Psoas muscle (tissue), 8 donors: Measurements from ENCODE around the gene ZNF600. TPM values are rescaled to one million over a fixed set of nuclear protein-coding genes. Genes with fewer than 3 reads are reported as not detected.
"Not testable (repeated sequence)": the region's sequence is repeated elsewhere in the genome, so short reads cannot be mapped to it uniquely, and the experiment has no call there.

Source experiments
- ATAC-seq, 4 donors: fragments of 200-7000 bp; cut with Tn5 transposase; one replicate each; pipeline ENCODE4 v1.9.1; 2020; ENCODE audit warnings: moderate library complexity in 3 of 4, mild to moderate bottlenecking in 2 of 4
- DNase-seq, 2 donors: peaks; one replicate each; pipeline ENCODE4 v3.0.0-alpha.2; 2020
- H3K27ac ChIP-seq: fragments of 200-600 bp; one replicate; pipeline ENCODE4 v1.8.0; 2022
- H3K27me3 ChIP-seq, 3 donors: fragments of 200-600 bp in 1 of 3; one replicate each; pipeline versions ENCODE4 v1.6.1 to v1.8.0; 2013 to 2022; ENCODE audit warnings: low read length in 2 of 3, mild to moderate bottlenecking in 2 of 3, moderate library complexity in 1 of 3; ENCODE audit not compliant: insufficient read depth in 3 of 3
- H3K36me3 ChIP-seq, 2 donors: fragments of 200-600 bp in 1 of 2; one replicate each; pipeline versions ENCODE4 v1.6.1 to v1.8.0; 2013 to 2022; ENCODE audit warnings: low read depth in 1 of 2, mild to moderate bottlenecking in 1 of 2, moderate library complexity in 1 of 2; ENCODE audit not compliant: insufficient read depth in 1 of 2
- H3K4me1 ChIP-seq: fragments of 200-600 bp; one replicate; pipeline ENCODE4 v1.8.0; 2022
- H3K4me3 ChIP-seq: fragments of 200-600 bp; one replicate; pipeline ENCODE4 v1.8.0; 2022; ENCODE audit warnings: mild to moderate bottlenecking
- H3K9me3 ChIP-seq: fragments of 200-600 bp; one replicate; pipeline ENCODE4 v1.8.0; 2022
- WGBS, 3 donors: extraction: QIAGEN DNeasy Blood & Tissue Kit; methylation state at CpG; one replicate each; pipeline versions ENCODE4 v1.1.6 to v1.1.7; 2013; 5-methylcytosine and 5-hydroxymethylcytosine counted together
- intact Hi-C, 2 donors: fragments of 100-400 bp; cut with DNase I; formaldehyde crosslinking; loops; one replicate each; pipeline versions ENCODE4 v1.11.0 to v1.14.2; 2022
- polyA plus RNA-seq, 3 donors: library from polyadenylated mRNA; stranded (reverse); fragments of 200-250 nt; gene quantifications; one replicate each; pipeline ENCODE4 v1.2.3, GENCODE V29; 2013
- total RNA-seq, 4 donors: library from RNA; stranded (reverse); fragmentation: NEBNext Ultra II Directional in 2 of 4; extraction: Animal tissue kit (Norgen Biotek cat#: 25700) in 2 of 4; gene quantifications; one replicate each; pipeline versions ENCODE4 v1.2.1 to v1.2.4, GENCODE V29; 2021 to 2023
- TF ChIP-seq, protein P1 (sequence below): fragments of 200-600 bp; IDR thresholded peaks from one replicate; pipeline ENCODE4 v1.8.0; 2022; ENCODE audit warnings: antibody characterized with exemption
- donor health status: healthy with polysubstance abuse.
- donor health status: DM: no; HTN: no; CAD: no; lungs with moderate emphysema.
- donor health status: Bipolar disorder and iron deficiency.
- donor health status: healthy.
- donor health status: DM: yes; HTN: yes; CAD: no.
- donor health status: DM: no; HTN: no; CAD: no.
- donor health status: DM: no; HTN: no; CAD: no.
- donor health status: DM: yes; HTN: yes; CAD: no.

The ZNF600 gene
- total and polyA plus RNA-seq, 7 donors = 0.71 to 3.0 (median 1.7) TPM

DNA sequence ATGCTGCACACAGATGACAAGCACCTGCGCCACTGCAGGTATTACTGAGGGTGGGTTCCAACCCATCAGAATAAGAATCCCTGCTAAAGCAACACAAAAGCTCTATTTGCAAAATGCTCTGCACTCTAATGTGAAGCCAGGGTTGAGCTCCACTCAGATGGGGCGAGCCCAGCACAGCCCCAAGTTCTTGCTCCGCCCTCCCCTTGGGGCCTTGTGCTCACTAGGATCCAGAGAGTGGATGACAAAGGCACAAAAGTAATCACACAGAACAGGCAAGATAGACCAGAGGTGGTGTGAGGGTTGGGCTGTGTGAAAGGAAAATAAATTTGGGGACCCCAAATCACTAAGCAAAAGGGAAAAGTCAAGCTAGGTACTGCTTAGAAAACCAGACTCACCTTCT is 43.5 kb downstream of the ZNF600 start:
- Histone ChIP-seq H3K9me3 (no peaks in the 10 kb centered on the region), H3K27me3 (peaks cover 0 to 3% (median 0%) of the 10 kb centered on the region in 3 donors), H3K4me3 (no peak overlapping the region), H3K27ac (no peak overlapping the region), H3K4me1 (no peaks in the 10 kb centered on the region), H3K36me3 (no peaks in the 10 kb centered on the region)
- ATAC-seq = no peak
- DNase-seq = no peak
- 77 to 93% (median 83%) methylated on average over 3 of the region's 3 CpGs for WGBS, 3 donors
- TF ChIP-seq, protein P1, sequence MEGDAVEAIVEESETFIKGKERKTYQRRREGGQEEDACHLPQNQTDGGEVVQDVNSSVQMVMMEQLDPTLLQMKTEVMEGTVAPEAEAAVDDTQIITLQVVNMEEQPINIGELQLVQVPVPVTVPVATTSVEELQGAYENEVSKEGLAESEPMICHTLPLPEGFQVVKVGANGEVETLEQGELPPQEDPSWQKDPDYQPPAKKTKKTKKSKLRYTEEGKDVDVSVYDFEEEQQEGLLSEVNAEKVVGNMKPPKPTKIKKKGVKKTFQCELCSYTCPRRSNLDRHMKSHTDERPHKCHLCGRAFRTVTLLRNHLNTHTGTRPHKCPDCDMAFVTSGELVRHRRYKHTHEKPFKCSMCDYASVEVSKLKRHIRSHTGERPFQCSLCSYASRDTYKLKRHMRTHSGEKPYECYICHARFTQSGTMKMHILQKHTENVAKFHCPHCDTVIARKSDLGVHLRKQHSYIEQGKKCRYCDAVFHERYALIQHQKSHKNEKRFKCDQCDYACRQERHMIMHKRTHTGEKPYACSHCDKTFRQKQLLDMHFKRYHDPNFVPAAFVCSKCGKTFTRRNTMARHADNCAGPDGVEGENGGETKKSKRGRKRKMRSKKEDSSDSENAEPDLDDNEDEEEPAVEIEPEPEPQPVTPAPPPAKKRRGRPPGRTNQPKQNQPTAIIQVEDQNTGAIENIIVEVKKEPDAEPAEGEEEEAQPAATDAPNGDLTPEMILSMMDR = no peak
- intact Hi-C loops = loop anchor here in 1 of 2 donors (10.0 kb wide), 1 partner anchor 498 kb away; no protein-coding TSS in a partner anchor

DNA sequence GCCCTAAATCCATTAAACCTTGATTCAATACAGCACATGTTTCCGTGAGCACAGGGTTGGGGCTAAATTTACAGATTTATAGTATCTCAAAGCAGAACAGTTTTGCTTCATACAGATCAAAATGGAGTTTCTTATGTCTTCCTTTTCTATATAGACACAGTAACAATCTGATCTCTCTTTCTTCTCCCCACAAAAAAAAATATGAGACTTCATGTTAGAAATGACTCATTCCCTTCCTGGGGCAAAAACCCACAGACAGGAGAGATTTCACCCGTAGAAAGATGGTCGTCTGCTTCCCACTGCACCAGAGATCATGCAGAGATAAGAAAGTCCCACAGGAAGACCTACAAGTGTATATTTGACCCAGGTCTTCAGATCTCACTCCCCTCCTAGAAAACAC is 44.1 kb downstream of the ZNF600 start:
- WGBS, 3 donors = 41 to 44% (median 41%) methylated on average over 3 of the region's 3 CpGs
- H3K27ac ChIP-seq = no peak overlapping the region
- TF ChIP-seq, protein P1 = no peak
- no peak for DNase-seq
- intact Hi-C loops = loop anchor here in 1 of 2 donors (10.0 kb wide), 1 partner anchor 498 kb away; no protein-coding TSS in a partner anchor
- ATAC-seq = no peak
- H3K36me3 ChIP-seq = no peaks in the 10 kb centered on the region
- peaks cover 0 to 3% (median 0%) of the 10 kb centered on the region in 3 donors for H3K27me3 ChIP-seq
- H3K9me3 ChIP-seq = no peaks in the 10 kb centered on the region
- H3K4me3 ChIP-seq = no peak overlapping the region
- no peaks in the 10 kb centered on the region for H3K4me1 ChIP-seq

DNA sequence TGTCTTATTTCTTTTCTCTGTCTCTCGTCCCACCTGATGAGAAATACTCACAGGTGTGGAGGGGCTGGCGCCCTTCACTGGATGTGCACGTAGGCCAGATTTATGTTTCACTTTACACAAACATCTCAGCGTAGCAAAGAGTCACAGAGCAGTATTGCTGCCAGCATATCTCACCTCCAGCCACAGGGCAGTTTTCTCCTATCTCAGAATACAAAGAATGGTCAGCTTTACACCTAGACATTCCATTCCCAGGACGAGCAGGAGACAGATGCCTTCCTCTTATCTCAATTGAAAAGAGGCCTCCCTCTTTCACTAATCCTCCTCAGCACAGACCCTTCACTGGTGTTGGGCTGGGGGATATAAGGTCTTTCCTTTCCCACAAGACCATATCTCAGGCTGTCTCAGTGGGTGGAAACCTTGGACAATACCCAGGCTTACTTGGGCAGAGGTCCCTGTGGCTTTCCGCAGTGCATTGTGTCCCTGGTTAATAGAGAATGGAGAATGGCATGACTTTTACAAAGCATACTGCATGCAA is 44.6 kb downstream of the ZNF600 start:
- H3K36me3 ChIP-seq = no peaks in the 10 kb centered on the region
- H3K27ac ChIP-seq = no peak overlapping the region
- ATAC-seq = no peak
- TF ChIP-seq, protein P1 = no peak
- H3K4me1 ChIP-seq = no peaks in the 10 kb centered on the region
- H3K4me3 ChIP-seq = no peak overlapping the region
- H3K9me3 ChIP-seq = no peaks in the 10 kb centered on the region
- 64 to 72% (median 66%) methylated on average over 6 of the region's 6 CpGs for WGBS, 3 donors
- intact Hi-C loops = loop anchor here in 1 of 2 donors (10.0 kb wide), 1 partner anchor 497 kb away; no protein-coding TSS in a partner anchor
- peaks cover 0 to 3% (median 0%) of the 10 kb centered on the region in 3 donors for H3K27me3 ChIP-seq
- DNase-seq = no peak

DNA sequence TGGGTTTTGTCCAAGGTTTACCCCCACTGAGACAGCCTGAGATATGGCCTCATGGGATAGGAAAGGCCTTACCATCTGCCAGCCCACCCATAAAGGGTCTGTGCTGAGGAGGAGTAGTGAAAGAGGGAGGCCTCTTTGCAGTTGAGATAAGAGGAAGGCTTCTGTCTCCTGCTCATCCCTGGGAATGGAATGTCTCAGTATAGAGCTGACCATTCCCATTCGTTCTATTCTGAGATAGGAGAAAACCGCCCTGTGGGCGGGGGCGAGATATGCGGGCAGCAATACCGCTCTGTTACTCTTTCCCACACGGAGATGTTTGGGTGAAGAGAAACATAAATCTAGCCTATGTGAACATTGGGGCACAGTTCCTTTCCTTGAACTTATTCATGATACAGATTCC is 45.2 kb downstream of the ZNF600 start:
- not testable (repeated sequence) for H3K27me3 ChIP-seq, H3K4me1 ChIP-seq, H3K4me3 ChIP-seq, ATAC-seq, H3K27ac ChIP-seq, H3K9me3 ChIP-seq, DNase-seq, H3K36me3 ChIP-seq
- 62 to 70% (median 68%) methylated on average over 7 of the region's 7 CpGs for WGBS, 3 donors
- intact Hi-C loops = loop anchor here in 1 of 2 donors (10.0 kb wide), 1 partner anchor 497 kb away; no protein-coding TSS in a partner anchor

DNA sequence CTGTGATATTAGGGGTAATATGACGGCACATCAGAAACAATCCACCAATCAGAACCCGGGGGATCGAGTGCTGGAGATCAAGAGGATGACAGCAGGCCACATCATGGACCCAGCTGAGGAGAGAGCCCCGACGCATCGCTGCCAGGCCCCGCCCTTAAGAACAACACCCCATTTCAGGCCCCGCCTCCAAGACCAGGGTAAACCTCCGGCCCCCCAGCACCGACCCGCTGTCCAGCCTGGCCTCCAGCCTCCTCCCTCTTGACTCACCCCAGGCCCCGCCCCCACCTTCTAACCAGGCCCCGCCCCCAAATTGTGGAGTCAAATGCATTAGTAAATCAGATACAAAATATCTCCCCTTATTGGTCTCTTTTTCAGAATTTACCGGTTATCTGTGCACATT is 47.0 kb downstream of the ZNF600 start:
- TF ChIP-seq, protein P1 = no peak
- peaks cover 0 to 3% (median 0%) of the 10 kb centered on the region in 3 donors for H3K27me3 ChIP-seq
- no peak overlapping the region for H3K4me3 ChIP-seq
- peaks cover 3% of the 10 kb centered on the region for H3K9me3 ChIP-seq
- intact Hi-C loops = no loop called here
- no peak for ATAC-seq
- 81 to 85% (median 85%) methylated on average over 14 of the region's 14 CpGs for WGBS, 3 donors
- H3K36me3 ChIP-seq = no peaks in the 10 kb centered on the region
- H3K27ac ChIP-seq = no peak overlapping the region
- no peak for DNase-seq
- H3K4me1 ChIP-seq = peaks cover 7% of the 10 kb centered on the region
